DOHH2 (cell line): ENCODE measurements around the gene THSD1.

Source experiments
- H3F3A ChIP-seq: fragments of 200-600 bp; sonication (generic), shearing (Covaris generic); 2 replicates; pipeline ENCODE4 v1.6.0; 2016; ENCODE audit warnings: antibody characterized with exemption, mild to moderate bottlenecking; ENCODE audit not compliant: control insufficient read depth, insufficient read depth
- H3K27ac ChIP-seq: fragments of 200-600 bp; sonication (generic); 2 replicates; pipeline ENCODE4 v1.5.1; 2014; ENCODE audit warnings: low read depth, mild to moderate bottlenecking, low read length, moderate library complexity
- H3K27me3 ChIP-seq: fragments of 200-600 bp; sonication (generic); 2 replicates; pipeline ENCODE4 v1.6.1; 2014; ENCODE audit warnings: mild to moderate bottlenecking, low read length, mixed read lengths; ENCODE audit not compliant: control insufficient read depth
- H3K36me3 ChIP-seq: fragments of 200-600 bp; sonication (generic); 2 replicates; pipeline ENCODE4 v1.6.1; 2014; ENCODE audit warnings: mild to moderate bottlenecking, low read length, moderate library complexity, mixed read lengths; ENCODE audit not compliant: control insufficient read depth
- H3K4me1 ChIP-seq: fragments of 200-600 bp; sonication (generic); 2 replicates; pipeline ENCODE4 v1.6.1; 2014; ENCODE audit warnings: mild to moderate bottlenecking, low read length, mixed read lengths; ENCODE audit not compliant: control insufficient read depth
- H3K4me2 ChIP-seq: fragments of 200-600 bp; sonication (generic); 2 replicates; pipeline ENCODE4 v1.6.0; 2014; ENCODE audit warnings: mild to moderate bottlenecking, low read length, moderate library complexity
- H3K4me3 ChIP-seq: fragments of 200-600 bp; sonication (generic); 2 replicates; pipeline ENCODE4 v1.5.1; 2014; ENCODE audit warnings: mild to moderate bottlenecking, low read length, mixed read lengths
- H3K79me2 ChIP-seq: fragments of 200-600 bp; sonication (generic); 2 replicates; pipeline ENCODE4 v1.6.1; 2014; ENCODE audit warnings: mild to moderate bottlenecking, low read length, mixed read lengths; ENCODE audit not compliant: control insufficient read depth
- H3K9me2 ChIP-seq: fragments of 200-600 bp; sonication (generic); replicated peaks from 2 replicates; pipeline ENCODE4 v1.6.1; 2014; ENCODE audit warnings: mild to moderate bottlenecking, low read length, mixed read lengths; ENCODE audit not compliant: control insufficient read depth
- H3K9me3 ChIP-seq: fragments of 200-600 bp; sonication (generic); 2 replicates; pipeline ENCODE4 v1.6.1; 2014; ENCODE audit warnings: antibody characterized with exemption, low read length, mixed read lengths; ENCODE audit not compliant: control insufficient read depth, insufficient read depth
- H4K20me1 ChIP-seq: fragments of 200-600 bp; sonication (generic); 2 replicates; pipeline ENCODE4 v1.6.0; 2014; ENCODE audit warnings: low read depth, mild to moderate bottlenecking, antibody characterized with exemption, low read length, moderate library complexity; ENCODE audit not compliant: control insufficient read depth, insufficient read depth
- EZH2phosphoT487 ChIP-seq: fragments of 200-600 bp; sonication (generic); IDR thresholded peaks from 2 replicates; pipeline ENCODE4 v1.6.1; 2017; ENCODE audit warnings: borderline replicate concordance, mild to moderate bottlenecking, antibody characterized with exemption, low read length, moderate library complexity, mixed read lengths
- TF ChIP-seq, protein P1 (sequence below): fragments of 200-600 bp; sonication (generic); IDR thresholded peaks from one replicate; pipeline ENCODE4 v1.5.1; 2014; ENCODE audit warnings: antibody characterized with exemption, mild to moderate bottlenecking, low read depth, low read length; ENCODE audit not compliant: poor library complexity, severe bottlenecking

THSD1 gene

DNA sequence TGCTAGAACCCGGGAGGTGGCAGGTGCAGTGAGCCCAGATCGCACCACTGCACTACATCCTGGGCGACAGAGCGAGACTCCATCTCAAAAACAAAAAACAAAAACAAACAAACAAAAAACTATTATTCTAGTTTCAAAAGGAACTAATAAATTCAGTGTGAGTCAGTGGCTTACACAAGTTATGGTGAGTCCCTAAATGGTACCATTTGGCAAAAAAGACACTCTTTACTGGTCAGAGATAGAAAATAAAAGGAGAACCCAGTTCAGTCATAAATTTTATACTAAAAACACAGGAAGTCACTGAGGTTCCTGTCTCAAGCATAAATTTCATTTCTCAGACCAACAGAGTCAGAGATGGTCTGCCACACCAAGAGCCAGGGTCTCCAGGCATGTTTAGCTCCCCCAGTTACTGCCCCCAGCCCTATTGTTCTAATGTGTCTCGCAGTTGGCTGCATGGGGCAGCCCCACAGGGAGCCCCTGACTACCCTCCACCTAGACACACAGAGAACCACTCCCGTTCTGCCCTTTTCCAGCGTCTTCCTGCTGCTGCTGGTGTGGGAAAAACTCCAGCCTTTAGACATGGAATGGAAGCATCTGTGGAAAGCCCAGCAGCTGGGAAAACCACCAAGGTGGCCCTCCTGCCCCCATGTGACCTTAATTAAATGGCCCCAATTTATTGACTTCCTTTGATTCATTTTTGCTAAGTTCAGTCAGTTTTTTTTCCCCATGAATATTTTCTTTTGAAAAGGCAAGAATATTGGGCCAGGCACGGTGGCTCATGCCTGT lies 12.2 kb downstream of the THSD1 start:
- Histone ChIP-seq H3K9me2 (no peaks in the 10 kb centered on the region), H3K36me3 (no peaks in the 10 kb centered on the region), H3K9me3 (no peaks in the 10 kb centered on the region), H3K79me2 (no peaks in the 10 kb centered on the region), H4K20me1 (no peaks in the 10 kb centered on the region), H3K4me3 (no peak overlapping the region), H3K27me3 (peaks cover 3% of the 10 kb centered on the region; the same call in 1 of the 2 replicates), H3F3A (no peaks in the 10 kb centered on the region), H3K27ac (no peak overlapping the region), H3K4me1 (no peaks in the 10 kb centered on the region), H3K4me2 (no peak overlapping the region)
- TF ChIP-seq, protein P1, sequence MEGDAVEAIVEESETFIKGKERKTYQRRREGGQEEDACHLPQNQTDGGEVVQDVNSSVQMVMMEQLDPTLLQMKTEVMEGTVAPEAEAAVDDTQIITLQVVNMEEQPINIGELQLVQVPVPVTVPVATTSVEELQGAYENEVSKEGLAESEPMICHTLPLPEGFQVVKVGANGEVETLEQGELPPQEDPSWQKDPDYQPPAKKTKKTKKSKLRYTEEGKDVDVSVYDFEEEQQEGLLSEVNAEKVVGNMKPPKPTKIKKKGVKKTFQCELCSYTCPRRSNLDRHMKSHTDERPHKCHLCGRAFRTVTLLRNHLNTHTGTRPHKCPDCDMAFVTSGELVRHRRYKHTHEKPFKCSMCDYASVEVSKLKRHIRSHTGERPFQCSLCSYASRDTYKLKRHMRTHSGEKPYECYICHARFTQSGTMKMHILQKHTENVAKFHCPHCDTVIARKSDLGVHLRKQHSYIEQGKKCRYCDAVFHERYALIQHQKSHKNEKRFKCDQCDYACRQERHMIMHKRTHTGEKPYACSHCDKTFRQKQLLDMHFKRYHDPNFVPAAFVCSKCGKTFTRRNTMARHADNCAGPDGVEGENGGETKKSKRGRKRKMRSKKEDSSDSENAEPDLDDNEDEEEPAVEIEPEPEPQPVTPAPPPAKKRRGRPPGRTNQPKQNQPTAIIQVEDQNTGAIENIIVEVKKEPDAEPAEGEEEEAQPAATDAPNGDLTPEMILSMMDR: no peak
- no peak for TF ChIP-seq EZH2phosphoT487

DNA sequence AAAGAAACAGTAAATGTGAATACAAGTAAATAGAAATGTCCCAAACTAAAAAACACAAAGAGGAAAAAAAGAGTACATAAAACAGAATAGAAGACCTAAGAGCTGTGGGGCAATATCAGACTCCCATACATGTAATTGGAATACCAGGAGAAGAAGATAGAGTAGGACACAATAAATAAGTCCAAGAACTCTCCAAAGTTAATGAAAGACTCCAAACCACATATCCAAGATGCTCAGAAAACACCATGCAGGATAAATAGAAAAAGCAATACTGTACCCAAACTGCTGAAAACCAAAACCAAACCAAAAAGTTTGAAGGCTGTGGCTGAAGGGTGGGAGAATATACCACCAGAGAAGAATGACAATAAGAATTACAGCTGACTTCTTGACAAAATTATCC lies 18.3 kb downstream of the THSD1 start:
- Histone ChIP-seq H3F3A (no peaks in the 10 kb centered on the region), H3K4me1 (no peaks in the 10 kb centered on the region), H3K79me2 (no peaks in the 10 kb centered on the region), H3K36me3 (no peaks in the 10 kb centered on the region), H3K27me3 (peaks cover 9% of the 10 kb centered on the region; the same call in 1 of the 2 replicates), H3K9me3 (no peaks in the 10 kb centered on the region), H3K9me2 (no peaks in the 10 kb centered on the region), H3K27ac (no peak overlapping the region), H3K4me3 (no peak overlapping the region), H4K20me1 (no peaks in the 10 kb centered on the region), H3K4me2 (no peak overlapping the region)
- no peak for TF ChIP-seq EZH2phosphoT487
- TF ChIP-seq, protein P1: no peak

DNA sequence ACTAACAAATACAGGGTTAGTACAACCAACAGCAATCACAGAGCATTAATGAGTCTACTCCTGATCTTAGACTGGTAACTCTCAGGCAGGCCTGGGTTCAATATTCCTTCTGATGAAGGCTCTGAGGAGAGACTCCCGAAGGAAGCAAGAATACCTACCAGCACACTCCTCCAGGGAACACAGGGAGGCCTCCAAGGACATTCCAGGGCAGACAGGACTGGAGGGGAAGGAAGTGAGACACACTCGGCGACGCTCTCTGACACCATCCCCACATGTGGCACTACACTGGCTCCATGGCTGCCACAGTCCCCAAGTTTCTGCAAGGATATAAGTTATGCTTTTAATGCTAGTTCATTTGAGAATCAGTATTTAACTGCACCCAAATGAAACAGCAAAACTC lies 20.1 kb downstream of the THSD1 start:
- H3K4me2 ChIP-seq: no peak overlapping the region
- no peaks in the 10 kb centered on the region for H3K4me1 ChIP-seq
- no peaks in the 10 kb centered on the region for H3K79me2 ChIP-seq
- H3K27me3 ChIP-seq: peaks cover 9% of the 10 kb centered on the region; the same call in 1 of the 2 replicates
- H3K36me3 ChIP-seq: no peaks in the 10 kb centered on the region
- H3F3A ChIP-seq: no peaks in the 10 kb centered on the region
- H3K9me3 ChIP-seq: no peaks in the 10 kb centered on the region
- H3K27ac ChIP-seq: no peak overlapping the region
- H3K9me2 ChIP-seq: no peaks in the 10 kb centered on the region
- TF ChIP-seq EZH2phosphoT487: no peak
- H4K20me1 ChIP-seq: no peaks in the 10 kb centered on the region
- no peak overlapping the region for H3K4me3 ChIP-seq

GRCh38 chr13:52383366-52383765 lies 22.6 kb downstream of the THSD1 start:
- TF ChIP-seq EZH2phosphoT487: no peak
- TF ChIP-seq, protein P1: no peak
- Histone ChIP-seq H3K36me3 (no peaks in the 10 kb centered on the region), H3K9me2 (no peaks in the 10 kb centered on the region), H3K9me3 (no peaks in the 10 kb centered on the region), H3K27ac (no peak overlapping the region), H3F3A (no peaks in the 10 kb centered on the region), H3K79me2 (no peaks in the 10 kb centered on the region), H3K4me3 (no peak overlapping the region), H3K4me2 (no peak overlapping the region), H3K27me3 (peaks cover 6% of the 10 kb centered on the region; the same call in 1 of the 2 replicates), H4K20me1 (no peaks in the 10 kb centered on the region), H3K4me1 (no peaks in the 10 kb centered on the region)
